Astrocyte of the cerebellum (primary cell): ENCODE results near the gene ENTPD7.

Experiments
- DNase-seq: peaks from one replicate; pipeline ENCODE4 v3.0.0-alpha.2; 2011; ENCODE audit warnings: low read depth
- H3K4me3 ChIP-seq: 2 replicates; pipeline ENCODE4 v1.5.1; 2011; ENCODE audit warnings: mild to moderate bottlenecking, low read depth, low read length, moderate library complexity
- CTCF ChIP-seq: IDR thresholded peaks from 2 replicates; pipeline ENCODE4 v1.5.1; 2012; ENCODE audit warnings: low read length, low read depth, moderate library complexity, mild to moderate bottlenecking; ENCODE audit errors: missing control alignments
- in situ Hi-C: cut with HindIII; loops from 2 replicates; pipeline ENCODE4 v1.10.0; 2017; ENCODE audit warnings: low sequenced_read_pairs

The ENTPD7 gene

DNA sequence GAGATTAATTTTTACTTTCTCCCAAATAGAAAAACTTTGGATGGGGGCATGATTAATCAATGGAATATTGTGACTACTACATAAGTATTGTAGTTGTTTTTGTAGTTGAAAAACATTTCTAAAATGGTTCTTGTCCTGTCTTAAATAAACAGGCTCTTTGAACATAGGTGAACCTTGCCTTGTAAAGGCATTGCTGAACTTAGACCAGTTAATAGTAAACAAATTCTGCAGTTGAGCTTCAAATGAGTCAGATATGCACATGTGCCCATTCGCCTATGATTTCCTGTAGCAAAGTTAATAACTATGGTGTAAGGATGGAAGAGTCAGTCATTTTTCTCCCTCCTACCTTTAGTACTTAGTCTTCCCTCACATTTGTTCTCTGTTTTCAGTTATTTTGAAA, 95.4 kb downstream of the ENTPD7 start:
- no peak for TF ChIP-seq CTCF
- no peak overlapping the region for H3K4me3 ChIP-seq
- in situ Hi-C loops = loop anchor here (5.0 kb wide), 1 partner anchor 93 kb away; no protein-coding TSS in a partner anchor
- DNase-seq = no peak
